Urothelium cell line (cell line): Measurements from ENCODE around the gene DMAC2L.
"Not testable (repeated sequence)": the region's sequence is repeated elsewhere in the genome, so short reads cannot be mapped to it uniquely, and the experiment has no call there.

Experiments
- DNase-seq: peaks from one replicate; pipeline ENCODE4 v3.0.0; 2011; ENCODE audit warnings: low spot score, mixed read lengths
- FAIRE-seq: peaks from 2 replicates; lab custom pipeline; 2011; peaks lifted over from hg19 to GRCh38; lab: Jason Lieb, UNC

DMAC2L gene

DNA sequence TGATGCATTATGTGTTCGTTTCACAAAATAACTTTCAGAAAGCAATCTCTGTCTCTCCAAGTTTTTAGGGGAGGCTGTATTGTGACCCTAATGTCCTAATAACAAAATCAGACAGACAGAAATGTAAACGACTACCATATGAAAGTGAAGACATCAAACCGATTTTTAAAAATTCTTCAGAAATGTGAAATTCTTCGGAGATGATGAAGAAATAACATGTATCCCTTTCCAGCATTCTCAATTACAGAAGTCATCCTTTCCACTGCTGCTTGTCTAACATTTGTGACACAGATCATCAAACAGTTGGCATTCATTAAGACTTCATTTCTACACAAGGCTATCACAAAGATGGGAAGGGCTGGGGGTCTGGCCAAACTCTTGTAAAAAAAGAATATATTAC is 41.0 kb downstream of the DMAC2L start:
- DNase-seq (no peak), FAIRE-seq (no peak)

GRCh38 chr14:50354527-50354926 is 42.4 kb downstream of the DMAC2L start:
- DNase-seq = no peak
- no peak for FAIRE-seq

DNA sequence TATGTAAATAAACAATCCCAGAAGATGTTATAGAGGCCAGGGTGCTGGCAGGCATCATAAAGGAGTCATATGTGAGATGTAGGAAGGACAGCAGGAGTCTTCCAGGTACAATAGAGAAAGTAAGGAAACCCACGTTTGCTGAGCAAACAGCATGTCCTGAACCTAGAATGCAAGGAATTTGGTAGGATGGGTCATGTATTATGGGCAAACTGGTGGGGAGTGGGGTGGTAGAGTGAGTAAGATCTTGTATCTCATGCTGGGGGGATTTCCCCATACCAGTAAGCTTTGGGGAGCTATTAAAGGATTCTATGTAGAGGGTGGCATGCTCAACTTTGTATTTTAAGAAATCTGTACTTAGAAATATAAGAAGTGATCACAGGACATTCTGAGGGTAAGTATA is 43.6 kb downstream of the DMAC2L start:
- FAIRE-seq = no peak

GRCh38 chr14:50356283-50356682 is 44.2 kb downstream of the DMAC2L start:
- not testable (repeated sequence) for FAIRE-seq, DNase-seq

More for the DNA sequence above, 43.6 kb downstream of the DMAC2L start:
- no peak for DNase-seq

DNA sequence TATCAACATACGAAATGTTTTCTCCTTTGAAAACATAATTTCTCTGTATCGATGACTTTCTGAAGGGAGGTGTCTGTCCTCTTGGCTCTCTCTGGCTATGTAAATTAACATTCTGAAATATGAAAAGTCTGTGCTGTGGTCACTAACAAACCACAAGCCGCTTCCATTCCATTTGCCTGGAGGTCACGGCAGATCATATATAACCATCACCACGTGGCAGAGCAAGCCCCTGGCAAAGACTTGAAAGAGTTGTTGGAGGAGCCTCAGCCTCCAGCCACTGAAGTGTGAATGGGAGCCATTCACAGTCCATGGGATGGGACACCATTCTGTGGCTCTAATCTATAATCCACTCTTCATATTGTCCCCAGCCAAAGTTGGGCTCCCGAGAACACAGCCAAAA is 45.0 kb downstream of the DMAC2L start:
- FAIRE-seq = no peak
- no peak for DNase-seq

GRCh38 chr14:50357753-50358395 is 45.8 kb downstream of the DMAC2L start:
- FAIRE-seq = peak; percentile 42
- no peak for DNase-seq

GRCh38 chr14:50359631-50360030 is 47.5 kb downstream of the DMAC2L start:
- DNase-seq (no peak), FAIRE-seq (no peak)

DNA sequence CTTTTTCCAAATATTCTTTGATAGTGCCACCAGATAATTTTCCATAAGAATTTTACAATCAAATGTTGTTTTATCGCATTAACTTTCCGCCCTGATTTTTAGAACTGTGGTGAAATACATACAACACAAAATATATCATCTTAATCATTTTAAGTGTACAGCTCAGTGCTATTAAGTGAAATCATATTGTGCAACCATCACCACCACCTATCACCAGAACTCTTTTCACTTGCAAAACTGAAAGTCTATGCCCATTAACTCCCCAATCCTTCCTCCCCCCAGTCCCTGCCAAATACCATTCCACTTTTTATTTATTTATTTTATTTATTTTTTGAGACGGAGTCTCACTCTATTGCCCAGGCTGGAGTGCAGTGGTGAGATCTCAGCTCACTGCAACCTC is 48.0 kb downstream of the DMAC2L start:
- FAIRE-seq = no peak
- DNase-seq = no peak

DNA sequence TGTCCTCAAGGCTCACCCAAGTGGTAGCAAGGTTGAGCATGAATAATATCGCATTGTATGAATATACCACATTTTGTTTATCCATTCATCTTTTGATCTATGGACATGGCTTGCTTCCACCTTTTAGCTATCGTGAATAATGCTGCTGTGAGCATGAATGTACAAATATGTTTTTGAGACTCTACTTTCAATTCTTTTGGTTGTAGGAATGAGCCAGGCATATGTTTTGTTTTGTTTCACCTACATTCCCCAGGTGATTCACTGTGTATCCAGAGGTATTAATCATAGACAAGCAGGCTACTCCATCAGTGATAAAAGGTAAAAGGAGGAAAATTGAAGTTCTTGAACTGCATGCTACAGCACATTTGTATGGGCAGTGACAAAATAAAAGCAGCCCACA is 48.7 kb downstream of the DMAC2L start:
- peak; percentile 68 for FAIRE-seq
- no peak for DNase-seq

DNA sequence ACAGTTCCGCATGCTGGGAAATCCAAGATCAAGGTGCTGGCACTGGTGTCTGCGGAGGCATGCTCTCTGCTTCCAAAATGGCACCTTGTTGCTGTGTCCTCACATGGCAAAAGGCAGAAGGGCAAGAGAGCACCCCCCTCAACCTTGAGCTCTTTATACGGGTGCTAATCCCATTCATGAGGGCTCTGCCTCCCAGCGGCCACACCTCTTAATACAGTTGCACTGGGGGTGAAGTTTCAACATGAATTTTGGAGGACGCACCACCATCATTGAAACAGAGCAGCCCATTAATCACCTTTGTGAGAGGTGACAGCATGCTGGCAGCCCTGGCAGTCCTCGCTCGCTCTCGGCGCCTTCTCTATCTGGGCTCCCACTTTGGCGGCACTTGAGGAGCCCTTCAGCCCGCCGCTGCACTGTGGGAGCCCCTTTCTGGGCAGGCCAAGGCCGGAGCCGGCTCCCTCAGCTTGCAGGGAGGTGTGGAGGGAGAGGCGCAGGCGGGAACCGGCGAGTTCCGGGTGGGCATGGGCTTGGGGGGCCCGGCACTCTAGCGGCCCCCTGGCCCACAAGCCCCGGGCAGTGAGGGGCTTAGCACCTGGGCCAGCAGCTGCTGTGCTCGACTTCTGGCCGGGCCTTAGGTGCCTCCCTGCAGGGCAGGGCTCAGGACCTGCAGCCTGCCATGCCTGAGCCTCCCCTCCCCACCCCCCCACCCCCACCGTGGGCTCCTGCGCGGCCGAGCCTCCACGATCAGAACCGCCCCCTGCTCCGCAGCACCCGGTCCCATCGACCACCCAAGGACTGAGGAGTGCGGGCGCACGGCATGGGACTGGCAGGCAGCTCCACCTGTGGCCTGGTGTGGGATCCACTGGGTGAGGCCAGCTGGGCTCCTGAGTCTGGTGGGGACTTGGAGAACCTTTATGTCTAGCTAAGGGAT is 49.6 kb downstream of the DMAC2L start:
- FAIRE-seq, DNase-seq: not testable (repeated sequence)

- FAIRE-seq = no peak
Observed at GRCh38 chr14:50362764-50363713, 50.9 kb downstream of the DMAC2L start.

DNA sequence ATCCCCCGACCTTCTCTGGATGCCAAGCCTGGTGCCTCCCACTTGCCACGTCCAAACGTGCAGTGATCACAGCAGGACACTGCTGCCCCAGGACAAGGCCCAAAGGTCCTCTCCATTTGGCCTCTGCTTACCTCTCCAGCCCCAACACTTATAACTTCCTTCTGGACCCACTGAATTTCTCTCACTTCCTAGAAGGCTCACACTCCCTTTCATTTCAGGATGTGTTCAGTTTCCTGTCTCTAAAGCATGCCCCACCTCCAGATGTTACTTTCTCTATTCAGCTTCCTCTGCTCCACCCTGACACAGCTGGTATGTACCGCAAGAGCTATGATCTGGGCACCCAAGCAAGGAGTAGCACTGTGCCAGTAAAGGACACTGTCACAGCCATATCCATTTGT is 51.6 kb downstream of the DMAC2L start:
- no peak for DNase-seq
- FAIRE-seq = no peak

More at GRCh38 chr14:50362764-50363713, 50.9 kb downstream of the DMAC2L start:
- DNase-seq = no peak

GRCh38 chr14:50364792-50365191 is 52.7 kb downstream of the DMAC2L start:
- no peak for DNase-seq
- FAIRE-seq = no peak

- not testable (repeated sequence) for DNase-seq, FAIRE-seq
Observed at GRCh38 chr14:50365572-50365971, 53.4 kb downstream of the DMAC2L start.

GRCh38 chr14:50366115-50366514 is 54.0 kb downstream of the DMAC2L start:
- FAIRE-seq = no peak
- DNase-seq = no peak

- DNase-seq = no peak
- no peak for FAIRE-seq
Observed at GRCh38 chr14:50366589-50366988, 54.5 kb downstream of the DMAC2L start.

DNA sequence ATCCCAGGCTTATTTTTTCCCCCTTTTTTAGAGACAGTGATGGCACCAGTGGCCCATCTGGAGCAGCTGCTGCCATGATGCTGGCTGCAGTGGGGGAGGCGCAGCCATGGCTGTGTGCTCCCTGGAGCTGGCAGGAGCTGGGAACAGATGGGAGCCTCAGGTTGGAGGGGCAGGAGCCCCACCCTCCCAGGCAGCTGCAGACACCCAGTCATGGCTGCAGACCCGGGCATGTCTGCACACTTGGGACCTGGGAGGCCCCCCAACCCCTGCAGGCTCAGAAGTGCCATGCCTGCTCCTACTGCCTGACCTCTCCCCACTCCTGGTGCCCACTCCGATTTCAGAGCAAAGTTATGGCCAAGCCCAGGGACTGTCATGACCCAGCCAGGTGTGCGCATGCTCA is 59.4 kb downstream of the DMAC2L start:
- DNase-seq (no peak), FAIRE-seq (no peak)

- FAIRE-seq = no peak
- DNase-seq = no peak
Observed at GRCh38 chr14:50373959-50374358, 61.8 kb downstream of the DMAC2L start.

DNA sequence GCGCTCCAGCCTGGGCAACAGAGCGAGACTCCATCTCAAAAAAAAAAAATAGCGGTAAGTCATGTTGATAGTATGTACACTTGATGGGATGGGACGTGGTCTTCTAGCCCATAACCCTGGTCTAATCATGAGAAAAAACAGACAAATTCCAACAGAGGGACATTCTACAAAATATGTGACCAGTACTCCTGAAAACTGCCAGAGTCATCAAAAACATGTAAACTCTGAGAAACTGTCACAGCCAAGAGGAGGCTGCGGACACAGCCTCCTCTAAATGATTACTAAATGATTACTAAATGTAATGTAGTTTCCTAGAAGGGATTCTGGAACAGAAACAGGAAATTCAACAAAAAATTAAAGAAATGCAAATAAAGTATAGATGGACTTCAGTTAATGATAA is 63.6 kb downstream of the DMAC2L start:
- no peak for FAIRE-seq
- DNase-seq = no peak
